ENCODE data around the gene KCNJ6.

The KCNJ6 gene

GRCh38 chr21:37711836-37712568 lies 204.3 kb downstream of the KCNJ6 start:
- peak; percentile 17 for DNase-seq

DNA sequence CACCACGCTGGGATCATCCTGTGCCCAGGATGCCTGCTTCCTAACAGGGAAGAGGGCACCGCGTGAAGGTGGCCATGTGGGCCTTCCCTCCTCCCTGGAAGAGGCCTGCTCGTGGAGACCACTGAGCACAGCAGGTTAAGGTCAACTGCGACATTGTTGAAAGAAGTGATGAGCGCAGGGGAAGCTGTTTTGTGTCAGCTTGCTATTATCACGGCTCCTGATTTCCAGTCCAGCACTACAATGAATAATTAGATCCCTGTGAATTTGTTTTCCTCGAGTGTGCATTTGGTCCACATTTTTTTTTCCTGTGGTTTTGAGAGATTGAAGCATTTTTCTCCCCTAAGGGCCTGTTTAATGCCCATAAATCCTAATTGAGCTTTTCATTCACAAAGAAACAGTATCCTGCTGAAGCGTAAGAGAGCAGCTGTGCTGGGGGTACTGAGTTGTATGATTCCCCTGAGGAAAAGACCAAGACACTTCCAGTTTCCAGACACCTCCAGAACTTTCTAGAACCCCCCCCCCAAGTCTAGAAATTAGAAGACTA lies 204.9 kb downstream of the KCNJ6 start:
- DNase-seq: no peak

GRCh38 chr21:37710546-37711285 lies 205.5 kb downstream of the KCNJ6 start:
- DNase-seq: no peak

- no peak for DNase-seq
Measured at GRCh38 chr21:37704751-37705150, 211.5 kb downstream of the KCNJ6 start.

DNA sequence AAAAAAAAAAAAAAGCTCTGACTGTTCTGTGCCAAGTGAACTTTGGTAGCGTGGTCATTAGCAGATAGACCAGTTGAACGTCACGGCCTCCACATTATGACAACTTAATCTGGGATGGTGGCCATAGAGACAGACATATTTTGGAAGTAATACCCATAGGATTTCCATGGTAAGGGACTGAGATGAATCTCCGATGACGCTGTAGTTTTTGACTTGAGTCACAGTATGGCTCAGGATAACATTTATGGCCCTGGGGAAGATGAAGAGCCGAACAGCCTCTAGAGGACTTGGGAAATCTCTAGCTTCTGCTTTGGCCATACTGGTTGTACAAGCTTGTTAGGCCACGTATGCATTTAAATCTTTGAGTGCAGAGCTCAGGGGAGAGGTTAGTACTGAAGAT lies 214.0 kb downstream of the KCNJ6 start:
- DNase-seq: no peak

GRCh38 chr21:37700641-37701202 lies 215.5 kb downstream of the KCNJ6 start:
- DNase-seq: peak; percentile 20

- no peak for DNase-seq
Measured at GRCh38 chr21:37699024-37699775, 217.1 kb downstream of the KCNJ6 start.

DNA sequence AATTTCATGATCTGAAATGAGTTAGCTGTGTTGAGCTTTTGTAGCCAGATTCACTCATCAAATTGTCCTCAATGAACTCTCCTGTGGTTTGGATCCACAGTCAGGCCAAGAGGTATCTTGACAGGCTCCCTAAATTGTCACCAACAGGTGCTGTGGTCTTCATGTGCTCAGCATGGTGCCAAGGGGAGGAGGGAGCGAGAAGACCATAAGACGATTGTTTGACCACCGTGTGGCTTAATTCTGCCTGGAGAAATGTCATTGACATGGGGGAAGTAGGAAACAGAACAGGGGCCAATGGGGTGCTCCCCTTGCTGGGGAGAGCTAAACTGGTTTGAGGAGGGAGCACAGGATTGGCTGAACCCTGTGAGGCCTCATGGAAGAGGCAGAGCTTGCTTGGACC lies 219.3 kb downstream of the KCNJ6 start:
- DNase-seq: no peak

DNA sequence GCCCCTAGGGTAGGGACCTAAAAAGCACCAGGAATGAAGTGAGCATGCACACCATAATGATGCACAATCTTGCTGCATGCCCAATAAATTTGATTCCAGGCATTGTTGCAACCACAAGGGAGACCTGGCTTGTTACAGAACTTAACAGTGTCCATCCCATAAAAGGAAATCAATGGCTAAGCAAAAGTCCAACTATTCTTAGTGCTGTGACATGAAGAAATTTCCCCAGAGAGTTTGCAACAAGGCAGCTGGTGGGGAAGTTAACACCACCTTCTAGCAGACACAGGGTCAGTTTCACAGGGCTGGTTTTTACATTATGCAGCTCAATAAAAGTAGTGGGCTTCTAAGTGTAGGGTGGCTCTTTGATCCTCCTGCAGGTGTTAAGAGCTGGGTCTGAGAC lies 221.1 kb downstream of the KCNJ6 start:
- no peak for DNase-seq

DNA sequence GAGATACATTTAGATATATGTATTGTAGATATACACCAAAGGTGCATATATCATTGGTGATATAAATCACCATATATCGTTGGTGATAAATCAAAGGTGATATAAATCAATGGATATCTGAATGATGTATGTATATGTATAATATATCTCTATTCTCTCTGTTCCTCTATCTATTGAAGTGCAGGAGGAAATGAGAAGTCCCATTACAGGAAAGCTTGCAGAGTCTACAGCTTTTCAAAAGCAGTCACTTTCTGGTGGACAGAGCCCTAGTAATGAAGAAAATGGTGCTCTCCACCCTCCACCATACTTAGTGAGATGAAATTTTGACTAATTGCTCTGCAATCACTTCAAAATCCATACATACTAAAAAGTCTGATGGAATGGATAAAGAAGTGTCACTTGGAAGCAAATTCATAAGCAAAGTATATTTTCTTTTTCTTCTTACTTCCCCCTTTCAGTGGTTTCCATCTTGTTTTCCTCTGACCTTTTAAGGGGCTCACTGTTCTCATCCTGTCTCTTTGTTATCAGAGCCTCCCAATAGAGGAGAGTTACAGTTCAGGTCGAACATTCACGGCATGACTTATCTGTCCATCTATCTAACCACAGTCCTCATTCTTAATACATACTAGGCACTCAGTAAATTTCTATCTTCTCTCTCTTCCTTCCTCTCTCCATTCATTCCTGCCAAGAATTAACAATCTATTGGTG lies 227.2 kb downstream of the KCNJ6 start:
- DNase-seq: no peak

DNA sequence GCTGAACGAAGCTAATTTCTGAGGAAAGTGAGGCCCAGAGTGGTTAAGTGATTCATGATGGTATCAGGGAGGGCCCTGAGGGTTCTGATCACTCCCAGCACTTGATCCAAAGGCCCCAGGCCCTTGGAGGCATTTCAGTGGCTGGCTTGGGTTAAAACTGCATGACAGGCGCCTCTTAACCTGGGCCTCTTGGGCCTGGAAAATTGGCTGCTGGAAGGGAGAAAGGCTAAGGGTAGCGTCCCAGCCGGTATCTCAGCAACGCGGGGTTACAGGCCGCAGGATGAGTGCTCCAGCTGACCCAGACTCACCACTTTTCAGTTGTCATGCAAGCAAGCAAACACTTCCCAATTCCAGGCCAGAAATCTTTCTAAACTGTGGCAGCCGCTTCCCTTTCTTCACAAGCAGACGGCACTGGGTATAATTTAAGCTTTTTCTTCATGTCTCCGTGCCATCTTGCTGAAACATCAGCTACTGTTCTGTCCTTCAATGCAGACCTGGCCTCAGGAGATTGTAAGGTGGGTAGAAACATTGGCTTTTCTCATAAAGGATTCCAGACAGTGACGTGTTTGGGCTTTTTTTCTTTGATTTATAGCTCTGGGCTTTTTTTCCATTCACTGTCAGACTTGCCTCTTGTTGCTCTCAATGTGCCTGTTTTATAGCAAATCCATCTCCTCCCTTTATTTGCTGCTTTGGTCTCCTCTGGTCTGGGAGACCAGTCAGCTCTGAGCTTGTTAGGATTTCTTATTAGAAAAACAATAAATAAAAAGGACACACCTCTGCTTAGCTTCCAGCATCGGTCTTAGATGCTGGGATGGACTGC lies 229.1 kb downstream of the KCNJ6 start:
- DNase-seq: no peak

DNA sequence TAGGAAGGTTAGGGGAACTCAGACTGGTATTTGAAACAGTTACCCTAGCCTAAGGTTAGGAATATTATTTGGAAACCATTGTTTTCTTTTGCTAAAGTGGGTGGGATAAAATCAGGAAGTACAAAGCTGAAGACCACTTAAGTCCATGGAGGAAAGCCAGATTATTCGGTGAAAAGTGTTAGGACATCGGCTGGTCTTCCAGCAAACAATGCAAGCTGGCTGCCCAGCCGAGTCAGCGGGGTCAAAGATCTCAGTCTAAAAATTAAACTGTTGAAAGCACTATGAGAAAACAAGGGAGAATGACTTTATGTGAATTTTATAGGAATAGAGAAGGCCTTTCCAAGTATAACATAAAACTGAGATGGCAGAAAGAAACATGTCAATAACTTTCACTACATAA lies 231.7 kb downstream of the KCNJ6 start:
- DNase-seq: no peak

DNA sequence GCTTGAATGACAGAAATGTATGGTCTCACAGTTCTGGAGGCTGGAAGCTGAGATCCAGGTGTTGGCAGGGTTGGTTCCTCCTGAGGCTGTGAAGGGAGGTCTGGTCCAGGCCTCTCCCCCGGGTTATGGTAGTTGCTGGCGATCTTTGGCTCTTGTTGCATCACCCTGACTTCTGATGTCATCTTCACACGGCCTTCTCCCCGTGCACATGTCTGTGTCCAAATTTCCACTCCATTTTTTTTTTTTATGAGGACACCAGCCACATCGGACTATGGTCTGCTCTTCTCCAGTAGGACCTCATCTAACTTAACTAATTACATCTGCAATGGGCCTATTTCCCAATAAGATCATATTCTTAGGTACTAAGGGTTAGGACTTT lies 232.2 kb downstream of the KCNJ6 start:
- no peak for DNase-seq

DNA sequence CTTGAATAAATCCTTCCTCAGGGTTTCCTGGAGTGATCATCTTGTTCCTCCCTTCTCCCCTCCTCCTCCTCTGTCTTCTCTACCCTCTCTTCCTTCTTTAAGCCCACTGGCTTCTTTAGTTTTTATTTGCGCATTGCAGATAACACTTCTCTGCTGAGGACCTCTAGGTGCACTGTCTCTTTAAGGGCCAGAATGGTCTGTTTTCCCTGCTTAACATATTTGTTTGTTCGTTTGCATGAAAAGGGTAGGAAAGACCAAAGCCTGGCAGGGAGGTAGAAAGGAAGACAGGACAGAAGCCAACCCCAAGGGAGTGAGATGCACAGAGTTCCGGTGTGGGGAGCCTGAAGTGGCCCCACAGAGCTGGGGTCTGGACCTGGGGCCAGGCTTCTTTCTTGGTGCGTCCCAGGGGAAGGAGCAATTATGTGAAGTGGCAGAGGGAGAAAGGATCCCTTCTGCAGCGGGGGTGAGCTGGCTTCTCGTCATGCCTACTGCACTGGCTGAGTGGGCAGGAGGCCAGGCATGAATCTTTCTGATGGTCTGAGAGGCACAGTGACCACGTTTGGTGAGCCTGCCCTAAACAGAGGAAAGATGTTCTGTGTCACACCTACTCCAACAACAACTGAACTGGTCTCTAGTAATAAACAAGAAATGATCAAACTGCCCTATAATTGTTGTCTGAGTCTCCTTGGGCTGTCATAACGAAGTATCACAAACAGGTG lies 232.7 kb downstream of the KCNJ6 start:
- no peak for DNase-seq

- no peak for DNase-seq
Measured at GRCh38 chr21:37682966-37683365, 233.3 kb downstream of the KCNJ6 start.

DNA sequence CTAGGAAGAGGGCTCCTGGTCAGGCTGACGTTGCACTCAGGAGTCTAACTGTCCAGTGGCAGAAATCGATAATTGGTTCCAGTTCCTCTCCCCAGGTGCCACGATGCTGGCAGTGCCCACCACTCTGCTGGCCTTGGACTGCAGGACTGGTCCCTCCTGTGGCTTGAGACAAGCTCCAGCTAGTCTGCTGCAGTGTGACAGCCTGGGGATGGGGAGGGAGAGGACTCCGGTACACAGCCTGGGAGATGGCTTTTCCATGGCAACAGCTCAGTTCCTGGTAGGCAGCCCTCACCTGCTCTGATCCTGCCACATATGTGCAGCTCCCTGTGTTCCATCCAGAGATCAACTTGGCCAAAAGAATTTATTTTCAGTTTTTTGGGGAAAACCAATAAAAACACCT lies 239.3 kb downstream of the KCNJ6 start:
- DNase-seq: no peak

DNA sequence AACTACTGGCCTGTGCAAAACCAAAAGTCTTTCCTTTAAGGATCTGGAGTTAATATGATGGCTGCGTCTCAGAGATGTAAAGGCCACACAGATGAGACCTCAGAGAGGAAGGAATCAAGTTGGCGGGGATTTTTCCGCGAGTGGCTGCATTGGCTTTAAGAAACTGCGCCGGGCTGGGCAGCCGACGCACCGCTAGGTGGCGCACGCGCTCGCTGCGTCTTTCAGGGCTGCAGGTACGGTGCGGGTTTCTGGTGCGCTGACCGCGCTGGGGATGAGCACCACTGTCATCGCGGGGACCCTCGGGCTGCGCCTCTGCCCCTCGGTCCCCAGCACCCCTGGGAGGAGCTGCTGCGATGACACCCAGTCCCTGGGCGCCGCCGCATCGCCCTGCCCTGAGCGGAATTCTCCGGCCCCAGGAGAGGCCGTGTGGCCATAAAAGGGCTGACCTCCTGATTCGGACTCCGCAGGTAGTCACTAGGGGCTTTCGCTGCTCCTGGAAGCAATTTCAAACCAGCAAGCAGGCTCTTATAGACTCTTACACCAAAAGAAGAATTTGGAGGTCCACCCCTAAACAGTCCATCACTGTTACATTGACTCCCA lies 241.0 kb downstream of the KCNJ6 start:
- DNase-seq: peak; percentile 32

DNA sequence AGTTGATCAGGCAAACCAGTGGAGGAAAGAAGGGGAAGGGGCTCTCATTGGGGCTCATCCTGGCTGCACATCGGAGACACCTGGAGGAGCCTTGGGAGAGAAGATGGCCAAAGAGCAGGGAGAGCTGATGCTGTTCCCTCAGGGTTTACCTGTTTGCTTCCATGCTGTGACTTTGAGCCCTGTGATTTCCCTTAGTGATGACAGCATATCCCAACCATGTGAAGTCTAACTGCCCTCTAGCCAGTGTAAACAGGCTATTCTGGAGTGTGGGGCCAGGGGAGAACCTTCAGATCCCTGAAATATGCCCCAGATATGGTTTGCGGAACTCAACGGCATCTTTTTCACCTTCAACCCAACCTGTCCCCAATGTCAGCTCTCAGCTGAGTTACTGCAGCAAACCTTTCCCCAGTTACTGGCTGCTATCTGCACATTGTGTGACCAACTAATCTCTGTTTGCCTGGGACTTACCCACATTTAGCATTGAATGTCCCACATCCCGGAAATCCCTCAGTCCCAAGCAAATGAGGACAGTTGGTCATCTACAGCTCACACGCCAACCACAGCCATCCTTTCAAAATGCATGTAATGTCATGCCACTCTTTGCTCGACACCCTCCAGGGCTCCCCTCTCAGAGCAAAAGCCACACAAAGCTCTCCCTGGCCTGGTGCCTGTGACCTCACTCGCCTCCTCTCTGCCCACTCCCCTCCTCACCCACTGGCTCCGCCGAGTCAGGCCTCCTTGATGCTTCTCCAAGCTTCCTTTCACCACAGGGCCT lies 242.3 kb downstream of the KCNJ6 start:
- DNase-seq: no peak

GRCh38 chr21:37671381-37671780 lies 244.9 kb downstream of the KCNJ6 start:
- DNase-seq: no peak

DNA sequence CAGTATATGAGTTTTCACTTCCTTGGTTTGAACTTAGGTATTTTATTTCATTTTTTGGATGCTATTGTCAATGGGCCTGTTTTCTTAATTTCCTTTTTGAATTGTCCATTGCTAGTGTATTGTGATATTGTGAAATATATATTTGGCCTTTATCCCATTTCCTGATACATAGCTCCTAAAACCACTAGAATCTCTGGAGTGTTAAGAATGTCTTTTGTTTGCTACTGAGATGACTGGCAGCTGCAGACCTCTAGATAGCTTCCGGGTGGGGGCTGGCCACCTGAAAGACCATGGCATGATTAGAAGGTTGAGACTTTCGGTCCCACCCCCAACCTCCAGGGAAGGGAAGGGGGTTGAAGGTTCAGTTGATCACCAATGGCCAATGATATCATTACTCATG lies 245.4 kb downstream of the KCNJ6 start:
- DNase-seq: no peak
